ENCODE data around the gene RPS6KC1. TPM values are rescaled to one million over a fixed set of nuclear protein-coding genes. Genes with fewer than 3 reads are reported as not detected.
A peak's percentile ranks its signal among the peaks of the same experiment; 100 is the strongest.

The RPS6KC1 gene
- total and polyA plus RNA-seq, 4 donors, result 2.9 to 41.6 (median 11.1) TPM

GRCh38 chr1:213127074-213127473 is 76.0 kb downstream of the RPS6KC1 start:
- no peaks in the 10 kb centered on the region for H3K36me3 ChIP-seq (ENCODE audit: control insufficient read depth in 4 of 4, insufficient read depth in 4 of 4, low read length in 4 of 4)
- ATAC-seq (ENCODE audit: insufficient read depth, low FRiP score), result no peak
- H3K9ac ChIP-seq (ENCODE audit: insufficient read depth in 1 of 2, low read length in 2 of 2), result no peak overlapping the region
- H3K27me3 ChIP-seq (ENCODE audit: control insufficient read depth in 3 of 3, insufficient read depth in 3 of 3, low read length in 2 of 3), result no peaks in the 10 kb centered on the region
- H3K4me1 ChIP-seq (ENCODE audit: control insufficient read depth in 5 of 5, insufficient read depth in 5 of 5, low read length in 5 of 5), result peaks cover 0 to 12% (median 0%) of the 10 kb centered on the region in 5 donors
- no peak for TF ChIP-seq CTCF (IDR thresholded peaks at IDR 0.05; ENCODE audit: control extremely low read depth, extremely low read depth)
- WGBS, 2 donors, result 93 to 95% methylated on average over 1 of the region's 1 CpG
- H3K27ac ChIP-seq (ENCODE audit: low read depth in 1 of 2, low read length in 1 of 2), result no peak overlapping the region
- H3K9me3 ChIP-seq (ENCODE audit: control insufficient read depth in 4 of 4, insufficient read depth in 3 of 4, low read length in 3 of 4), result no peaks in the 10 kb centered on the region
- no peak for DNase-seq
- no peak overlapping the region for H3K4me3 ChIP-seq

- Histone ChIP-seq H3K4me1 (ENCODE audit: control insufficient read depth in 5 of 5, insufficient read depth in 5 of 5, low read length in 5 of 5) (peaks cover 0 to 3% (median 0%) of the 10 kb centered on the region in 5 donors), H3K9me3 (ENCODE audit: control insufficient read depth in 4 of 4, insufficient read depth in 3 of 4, low read length in 3 of 4) (no peaks in the 10 kb centered on the region), H3K27me3 (ENCODE audit: control insufficient read depth in 3 of 3, insufficient read depth in 3 of 3, low read length in 2 of 3) (no peaks in the 10 kb centered on the region), H3K27ac (ENCODE audit: low read depth in 1 of 2, low read length in 1 of 2) (no peak overlapping the region), H3K9ac (ENCODE audit: insufficient read depth in 1 of 2, low read length in 2 of 2) (no peak overlapping the region), H3K36me3 (ENCODE audit: control insufficient read depth in 4 of 4, insufficient read depth in 4 of 4, low read length in 4 of 4) (no peaks in the 10 kb centered on the region), H3K4me3 (no peak overlapping the region)
- no peak for ATAC-seq (ENCODE audit: insufficient read depth, low FRiP score)
- no peak for TF ChIP-seq CTCF (IDR thresholded peaks at IDR 0.05; ENCODE audit: control extremely low read depth, extremely low read depth)
- DNase-seq, result no peak
These were observed 81.0 kb downstream of the RPS6KC1 start for GRCh38 chr1:213131851-213132655.

GRCh38 chr1:213135572-213135971 is 84.5 kb downstream of the RPS6KC1 start:
- H3K27me3 ChIP-seq (ENCODE audit: control insufficient read depth in 3 of 3, insufficient read depth in 3 of 3, low read length in 2 of 3), result no peaks in the 10 kb centered on the region
- peaks cover 0 to 4% (median 1%) of the 10 kb centered on the region in 4 donors for H3K36me3 ChIP-seq (ENCODE audit: control insufficient read depth in 4 of 4, insufficient read depth in 4 of 4, low read length in 4 of 4)
- H3K9ac ChIP-seq (ENCODE audit: insufficient read depth in 1 of 2, low read length in 2 of 2), result no peak overlapping the region
- DNase-seq (peak in 1 of 3 donors; percentile 27), ATAC-seq (ENCODE audit: insufficient read depth, low FRiP score) (no peak)
- H3K4me1 ChIP-seq (ENCODE audit: control insufficient read depth in 5 of 5, insufficient read depth in 5 of 5, low read length in 5 of 5), result peaks cover 0 to 3% (median 0%) of the 10 kb centered on the region in 5 donors
- no peak overlapping the region for H3K4me3 ChIP-seq
- no peak for TF ChIP-seq CTCF (IDR thresholded peaks at IDR 0.05; ENCODE audit: control extremely low read depth, extremely low read depth)
- H3K9me3 ChIP-seq (ENCODE audit: control insufficient read depth in 4 of 4, insufficient read depth in 3 of 4, low read length in 3 of 4), result no peaks in the 10 kb centered on the region
- no peak overlapping the region for H3K27ac ChIP-seq (ENCODE audit: low read depth in 1 of 2, low read length in 1 of 2)
